ENCODE measurements around the gene PUS10. TPM values are rescaled to one million over a fixed set of nuclear protein-coding genes. Genes with fewer than 3 reads are reported as not detected.

PUS10 gene
- total and polyA plus RNA-seq, 2 of the 13 experiments (the other 11 are each of a cell fraction or from before 2014, with no cell fraction given), result 41.4 to 44.3 TPM

DNA sequence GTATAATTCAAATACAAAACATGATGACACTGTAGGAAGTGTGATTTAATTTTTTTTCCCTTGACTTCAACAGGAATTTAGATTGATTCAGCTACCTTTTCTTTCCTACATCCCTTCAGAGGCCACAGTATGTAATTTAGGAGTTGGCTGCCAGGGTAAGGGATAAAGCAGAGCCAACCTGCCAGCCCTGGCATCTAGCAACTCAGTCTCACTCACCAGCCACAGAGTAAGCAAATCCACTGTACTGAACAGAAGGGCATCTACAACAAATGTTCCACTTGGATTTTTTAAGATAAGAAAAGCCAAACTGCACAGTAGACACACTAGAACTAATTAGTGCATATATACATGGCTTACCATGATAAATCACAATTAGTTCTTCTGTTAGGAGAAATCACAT lies 54.9 kb downstream of the PUS10 start:
- no TSS peak for BruUV-seq (replicated peaks)
- H2AFZ ChIP-seq (ENCODE audit: low read length), result no peak overlapping the region
- no peak for ATAC-seq
- no peak overlapping the region for H3K9ac ChIP-seq (ENCODE audit: insufficient read depth, low read depth, low read length)
- ChIA-PET CTCF (ENCODE audit: low intra/inter-chr PET ratio, low total read pairs) (no interaction called here), POLR2A (no interaction called here)
- no peak overlapping the region for H3K4me3 ChIP-seq (replicated peaks in 1 of 3; ENCODE audit: insufficient read depth in 1 of 3, low read depth in 2 of 3, low read length in 3 of 3)
- TF ChIP-seq TP53 (CRISPR knock-in tag; conservative IDR thresholded peaks at IDR 0.05) (no peak), ZNF251 (CRISPR knock-in tag; IDR thresholded peaks at IDR 0.05) (no peak), ZNF773 (CRISPR knock-in tag; IDR thresholded peaks at IDR 0.05; ENCODE audit: borderline replicate concordance) (no peak), EEA1 (CRISPR knock-in tag; IDR thresholded peaks at IDR 0.05; ENCODE audit: borderline replicate concordance) (no peak), ZBTB7B (CRISPR knock-in tag; IDR thresholded peaks at IDR 0.05) (no peak)
- H3K4me2 ChIP-seq (ENCODE audit: low read depth, low read length), result no peak overlapping the region
- H3K79me2 ChIP-seq (ENCODE audit: insufficient read depth, low read length), result no peaks in the 10 kb centered on the region
- peaks cover 10 to 80% of the 10 kb centered on the region in 2 experiments for H3K36me3 ChIP-seq (replicated peaks in 1 of 2; ENCODE audit: control insufficient read depth in 1 of 2, insufficient read depth in 2 of 2, low read length in 2 of 2)
- no peak for FAIRE-seq
- no peaks in the 10 kb centered on the region for H3K9me3 ChIP-seq (ENCODE audit: low read length)
- intact Hi-C loops (cut with micrococcal nuclease; ENCODE audit: unreplicated experiment), result no loop called here
- no peaks in the 10 kb centered on the region for H4K20me1 ChIP-seq (ENCODE audit: insufficient read depth, low read length)
- no peaks in the 10 kb centered on the region for H3K4me1 ChIP-seq (ENCODE audit: insufficient read depth, low read length)
- no peak overlapping the region for H3K27ac ChIP-seq (ENCODE audit: extremely low read length, insufficient read depth, low read length)
- no peak for DNase-seq (ENCODE audit: low spot score)
- in situ Hi-C loops (cut with HindIII; ENCODE audit: extremely low pct_ligation_motif_present, low pct_unique_long_range_greater_than_20kb), result no loop called here
- no peaks in the 10 kb centered on the region for H3K27me3 ChIP-seq (ENCODE audit: control insufficient read depth in 1 of 2, insufficient read depth in 2 of 2, low read length in 2 of 2)

DNA sequence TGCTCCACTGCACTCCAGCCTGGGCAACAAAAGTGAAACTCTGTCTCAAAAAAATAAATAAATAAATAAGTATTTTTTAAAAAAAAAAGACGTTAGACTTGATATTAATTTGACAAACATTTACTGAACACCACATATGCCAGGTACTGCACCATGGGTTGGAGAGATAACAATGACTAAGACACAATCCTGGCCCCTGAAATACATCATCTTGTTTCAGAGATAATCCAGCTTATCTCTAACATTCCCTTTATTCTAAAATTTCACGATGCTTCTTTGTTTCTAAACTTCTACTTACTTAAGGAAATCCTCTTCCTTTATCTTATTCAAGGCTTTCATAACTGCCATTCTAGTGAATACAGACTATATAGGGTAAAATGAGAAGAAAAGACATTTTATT lies 55.5 kb downstream of the PUS10 start:
- in situ Hi-C loops (cut with HindIII; ENCODE audit: extremely low pct_ligation_motif_present, low pct_unique_long_range_greater_than_20kb), result no loop called here
- DNase-seq (ENCODE audit: low spot score), result no peak
- H4K20me1 ChIP-seq (ENCODE audit: insufficient read depth, low read length), result no peaks in the 10 kb centered on the region
- H3K79me2 ChIP-seq (ENCODE audit: insufficient read depth, low read length), result no peaks in the 10 kb centered on the region
- ChIA-PET CTCF (ENCODE audit: low intra/inter-chr PET ratio, low total read pairs) (no interaction called here), POLR2A (no interaction called here)
- WGBS (ENCODE audit: low lambda C conversion rate), result 94% methylated on average over 2 of the region's 2 CpGs
- H3K9me3 ChIP-seq (ENCODE audit: low read length), result no peaks in the 10 kb centered on the region
- no peak overlapping the region for H3K4me2 ChIP-seq (ENCODE audit: low read depth, low read length)
- no peak for ATAC-seq
- no peak overlapping the region for H3K9ac ChIP-seq (ENCODE audit: insufficient read depth, low read depth, low read length)
- intact Hi-C loops (cut with micrococcal nuclease; ENCODE audit: unreplicated experiment), result no loop called here
- FAIRE-seq, result no peak
- no peaks in the 10 kb centered on the region for H3K27me3 ChIP-seq (ENCODE audit: control insufficient read depth in 1 of 2, insufficient read depth in 2 of 2, low read length in 2 of 2)
- no peak overlapping the region for H3K4me3 ChIP-seq (replicated peaks in 1 of 3; ENCODE audit: insufficient read depth in 1 of 3, low read depth in 2 of 3, low read length in 3 of 3)
- H3K4me1 ChIP-seq (ENCODE audit: insufficient read depth, low read length), result no peaks in the 10 kb centered on the region
- H3K27ac ChIP-seq (ENCODE audit: extremely low read length, insufficient read depth, low read length), result no peak overlapping the region
- peaks cover 15 to 80% of the 10 kb centered on the region in 2 experiments for H3K36me3 ChIP-seq (replicated peaks in 1 of 2; ENCODE audit: control insufficient read depth in 1 of 2, insufficient read depth in 2 of 2, low read length in 2 of 2)
- BruUV-seq (replicated peaks), result no TSS peak
- H2AFZ ChIP-seq (ENCODE audit: low read length), result no peak overlapping the region
- TF ChIP-seq ZNF354B (CRISPR knock-in tag; IDR thresholded peaks at IDR 0.05) (no peak), ZNF850 (CRISPR knock-in tag; conservative IDR thresholded peaks at IDR 0.05) (no peak), ZNF235 (CRISPR knock-in tag; IDR thresholded peaks at IDR 0.05; ENCODE audit: borderline replicate concordance) (no peak), FOXK2 (IDR thresholded peaks at IDR 0.05) (no peak), EEA1 (CRISPR knock-in tag; IDR thresholded peaks at IDR 0.05; ENCODE audit: borderline replicate concordance) (no peak), ZFP36L1 (CRISPR knock-in tag; IDR thresholded peaks at IDR 0.05) (no peak), SSRP1 (CRISPR knock-in tag; IDR thresholded peaks at IDR 0.05) (no peak), KDM3A (CRISPR knock-in tag; IDR thresholded peaks at IDR 0.05; ENCODE audit: low read depth) (no peak), ZNF782 (CRISPR knock-in tag; IDR thresholded peaks at IDR 0.05; ENCODE audit: borderline replicate concordance) (no peak), TAF15 (IDR thresholded peaks at IDR 0.05; ENCODE audit: low read depth, low read length, poor library complexity, severe bottlenecking) (no peak)
- TF ChIP-seq, protein P1, sequence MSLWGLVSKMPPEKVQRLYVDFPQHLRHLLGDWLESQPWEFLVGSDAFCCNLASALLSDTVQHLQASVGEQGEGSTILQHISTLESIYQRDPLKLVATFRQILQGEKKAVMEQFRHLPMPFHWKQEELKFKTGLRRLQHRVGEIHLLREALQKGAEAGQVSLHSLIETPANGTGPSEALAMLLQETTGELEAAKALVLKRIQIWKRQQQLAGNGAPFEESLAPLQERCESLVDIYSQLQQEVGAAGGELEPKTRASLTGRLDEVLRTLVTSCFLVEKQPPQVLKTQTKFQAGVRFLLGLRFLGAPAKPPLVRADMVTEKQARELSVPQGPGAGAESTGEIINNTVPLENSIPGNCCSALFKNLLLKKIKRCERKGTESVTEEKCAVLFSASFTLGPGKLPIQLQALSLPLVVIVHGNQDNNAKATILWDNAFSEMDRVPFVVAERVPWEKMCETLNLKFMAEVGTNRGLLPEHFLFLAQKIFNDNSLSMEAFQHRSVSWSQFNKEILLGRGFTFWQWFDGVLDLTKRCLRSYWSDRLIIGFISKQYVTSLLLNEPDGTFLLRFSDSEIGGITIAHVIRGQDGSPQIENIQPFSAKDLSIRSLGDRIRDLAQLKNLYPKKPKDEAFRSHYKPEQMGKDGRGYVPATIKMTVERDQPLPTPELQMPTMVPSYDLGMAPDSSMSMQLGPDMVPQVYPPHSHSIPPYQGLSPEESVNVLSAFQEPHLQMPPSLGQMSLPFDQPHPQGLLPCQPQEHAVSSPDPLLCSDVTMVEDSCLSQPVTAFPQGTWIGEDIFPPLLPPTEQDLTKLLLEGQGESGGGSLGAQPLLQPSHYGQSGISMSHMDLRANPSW (CRISPR knock-in tag; IDR thresholded peaks at IDR 0.05; ENCODE audit: borderline replicate concordance), result no peak
- TF ChIP-seq, protein P2, sequence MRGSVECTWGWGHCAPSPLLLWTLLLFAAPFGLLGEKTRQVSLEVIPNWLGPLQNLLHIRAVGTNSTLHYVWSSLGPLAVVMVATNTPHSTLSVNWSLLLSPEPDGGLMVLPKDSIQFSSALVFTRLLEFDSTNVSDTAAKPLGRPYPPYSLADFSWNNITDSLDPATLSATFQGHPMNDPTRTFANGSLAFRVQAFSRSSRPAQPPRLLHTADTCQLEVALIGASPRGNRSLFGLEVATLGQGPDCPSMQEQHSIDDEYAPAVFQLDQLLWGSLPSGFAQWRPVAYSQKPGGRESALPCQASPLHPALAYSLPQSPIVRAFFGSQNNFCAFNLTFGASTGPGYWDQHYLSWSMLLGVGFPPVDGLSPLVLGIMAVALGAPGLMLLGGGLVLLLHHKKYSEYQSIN (CRISPR knock-in tag; IDR thresholded peaks at IDR 0.05; ENCODE audit: borderline replicate concordance), result no peak

All from HepG2 (cell line).